Esophagus squamous epithelium (tissue), 4 donors: Measurements from ENCODE around the gene MFAP3.

ENCODE experiments used
- CTCF ChIP-seq, 6 experiments: fragments of 450-650 bp in 4 of 6; fragments of 200-600 bp in 2 of 6; sonication (generic) in 2 of 6; IDR thresholded peaks; one replicate each; pipeline ENCODE4 v1.5.1; 2016 to 2019; ENCODE audit warnings: antibody characterized with exemption in 6 of 6, mild to moderate bottlenecking in 4 of 6, moderate library complexity in 4 of 6
- POLR2A ChIP-seq, 4 donors: fragments of 450-650 bp; IDR thresholded peaks; one replicate each; pipeline ENCODE4 v1.6.1; 2017; ENCODE audit warnings: antibody characterized with exemption in 4 of 4, mild to moderate bottlenecking in 4 of 4, moderate library complexity in 3 of 4

GRCh38 chr5:154038707-154039457 lies at the start of gene MFAP3, which contains the start of gene FAM114A2:
- peak in 1 of 6 experiments; percentile 26 for TF ChIP-seq CTCF (IDR thresholded peaks at IDR 0.05)
- TF ChIP-seq POLR2A (IDR thresholded peaks at IDR 0.05): peak in 3 of 4 donors; percentile 61 to 86 (median 85)
